Activated CD8-positive, alpha-beta memory T cell treated with anti-CD3 and anti-CD28 coated beads, Interleukin-2, amount 50 U/mL, for 24 hours (primary cell): ENCODE data around the gene PMF1.

Experiments used
- DNase-seq: peaks from one replicate; pipeline ENCODE4 v3.0.0-alpha.2; 2020; ENCODE audit errors: extremely low read depth

Gene PMF1

GRCh38 chr1:156236164-156236563, 23.4 kb downstream of the PMF1 start:
- no peak for DNase-seq

- no peak for DNase-seq
These were observed 25.4 kb downstream of the PMF1 start for GRCh38 chr1:156238248-156238647.

DNA sequence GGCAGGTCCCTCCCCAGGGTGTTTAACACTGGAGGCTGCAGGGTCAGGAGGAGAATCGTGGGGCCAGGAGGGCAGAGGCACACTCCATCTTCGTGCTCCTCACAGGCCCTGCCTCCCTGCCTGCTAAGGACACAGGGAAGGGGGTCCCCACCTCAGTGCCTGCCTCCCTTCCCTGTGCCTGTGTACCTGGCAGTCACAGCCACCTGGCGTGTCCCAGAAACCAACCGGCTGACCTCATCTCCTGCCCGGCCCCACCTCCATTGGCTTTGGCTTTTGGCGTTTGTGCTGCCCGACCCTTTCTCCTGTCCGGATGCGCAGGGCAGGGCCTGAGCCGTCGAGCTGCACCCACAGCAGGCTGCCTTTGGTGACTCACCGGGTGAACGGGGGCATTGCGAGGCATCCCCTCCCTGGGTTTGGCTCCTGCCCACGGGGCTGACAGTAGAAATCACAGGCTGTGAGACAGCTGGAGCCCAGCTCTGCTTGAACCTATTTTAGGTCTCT, 28.6 kb downstream of the PMF1 start:
- no peak for DNase-seq

GRCh38 chr1:156241926-156242325, 29.1 kb downstream of the PMF1 start, which contains the start of gene BGLAP:
TSS of gene BGLAP (plus strand) at chr1:156242184. CDS start at chr1:156242232, 48 bp downstream.
- DNase-seq = no peak

- no peak for DNase-seq
These were observed 29.9 kb downstream of the PMF1 start for GRCh38 chr1:156242738-156243137.

DNA sequence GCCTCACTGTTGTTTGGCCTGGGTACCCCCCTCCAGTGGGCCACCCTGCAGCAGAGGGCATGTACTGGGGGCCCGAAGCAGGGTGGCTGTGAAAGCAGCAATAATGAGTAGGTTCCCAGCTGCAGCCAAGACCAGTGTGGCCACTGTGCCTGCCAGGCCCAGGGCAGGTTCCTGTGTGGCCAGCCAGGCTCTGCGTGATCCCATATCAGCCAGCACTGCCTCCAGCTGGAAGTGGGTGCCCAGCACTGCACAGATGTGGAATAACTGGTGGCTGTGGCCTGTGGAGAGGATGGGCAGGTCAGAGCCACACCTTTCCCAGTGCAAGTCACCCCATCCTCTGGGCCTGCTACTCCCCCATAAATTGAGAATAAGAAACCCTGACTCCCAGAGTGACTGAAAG, 31.3 kb downstream of the PMF1 start:
- DNase-seq = no peak

GRCh38 chr1:156244712-156245111, 31.9 kb downstream of the PMF1 start:
- no peak for DNase-seq

DNA sequence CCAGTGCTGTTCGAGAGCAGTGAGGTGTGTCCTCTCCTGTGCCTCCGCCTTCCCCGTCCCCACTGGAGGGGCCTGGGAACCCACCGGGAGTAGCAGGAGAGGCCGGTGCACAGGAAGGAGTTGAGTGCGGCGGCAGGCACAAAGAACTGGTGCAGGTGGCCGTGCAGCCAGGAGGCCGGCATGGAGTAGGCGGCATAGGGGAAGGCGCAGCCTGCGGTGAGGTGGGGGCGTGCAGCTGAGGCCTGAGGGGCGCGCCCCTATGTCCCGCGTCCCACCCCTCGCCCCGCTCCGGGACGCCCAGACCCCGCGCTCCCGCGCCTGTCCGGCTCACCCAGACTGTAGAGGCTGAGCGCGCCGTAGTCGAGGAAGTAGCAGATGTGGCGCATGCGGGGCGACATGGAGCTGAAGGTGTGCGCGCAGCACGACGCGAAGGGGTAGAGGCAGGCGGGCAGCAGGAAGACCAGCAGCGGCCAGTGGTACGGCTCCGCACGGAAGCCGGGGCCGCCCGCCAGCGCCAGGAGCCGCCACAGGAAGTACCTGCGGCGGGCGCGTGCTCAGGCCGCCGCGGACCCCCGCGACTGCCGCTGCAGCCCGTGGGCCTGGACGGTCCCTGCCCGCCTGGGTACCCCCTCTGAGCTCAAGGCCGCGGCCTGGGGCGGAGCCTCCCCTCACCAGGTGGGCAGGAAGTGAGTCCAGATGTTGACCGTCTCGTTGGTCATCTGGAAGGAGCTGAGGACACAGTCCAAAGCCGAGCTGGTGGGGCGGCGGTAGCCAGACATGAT, 32.8 kb downstream of the PMF1 start:
- DNase-seq = no peak

GRCh38 chr1:156246241-156246780, 33.5 kb downstream of the PMF1 start:
- no peak for DNase-seq

GRCh38 chr1:156246781-156247459, 34.1 kb downstream of the PMF1 start:
- no peak for DNase-seq

DNA sequence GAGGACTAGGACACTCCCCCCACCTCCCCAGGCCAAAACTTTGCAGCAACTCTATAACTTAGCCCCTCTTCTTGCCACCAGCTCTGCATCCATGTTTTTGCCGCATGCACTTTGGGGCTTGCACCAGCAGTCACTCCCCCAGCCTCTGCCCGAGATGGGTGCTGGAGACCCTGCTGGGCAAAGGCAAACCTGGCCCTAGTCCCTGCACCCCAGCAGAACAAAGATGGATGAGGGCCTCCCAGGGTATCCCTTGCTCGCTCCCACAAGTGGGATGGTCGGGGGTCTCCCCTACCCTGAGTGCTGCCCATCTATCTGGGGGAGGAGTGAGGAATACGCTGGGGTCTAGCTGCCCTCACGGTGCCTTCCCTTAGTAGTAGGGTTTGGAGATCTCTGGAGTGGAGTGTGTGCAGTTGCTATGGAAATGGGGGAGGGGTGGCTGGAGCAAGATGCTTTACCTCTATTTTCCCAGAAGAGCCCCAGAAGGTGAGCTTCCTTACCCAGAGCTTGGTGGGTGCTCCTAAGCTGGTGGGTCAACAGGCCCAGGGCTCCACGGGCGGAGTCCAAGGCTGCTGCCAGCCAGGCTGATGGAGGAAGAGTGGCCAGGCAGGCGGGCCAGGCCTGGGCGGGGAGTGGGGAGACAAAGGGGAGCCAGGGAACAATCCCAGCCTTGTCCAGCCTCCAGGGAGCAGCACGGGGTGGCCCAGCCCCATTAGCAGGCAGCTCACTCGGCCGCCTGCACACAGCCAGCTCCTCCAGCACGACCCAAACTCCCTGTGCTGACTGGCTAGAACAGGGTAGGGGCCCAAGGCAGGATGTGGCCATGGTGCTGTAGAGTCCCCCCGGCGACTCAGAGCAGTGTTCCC, 34.9 kb downstream of the PMF1 start, which contains the start of gene PAQR6:
Gene PAQR6, minus strand, starts transcription at position 597 of the 863 bp plus-strand sequence. CDS start 1,325 bp downstream, outside the sequence.
- DNase-seq = no peak

DNA sequence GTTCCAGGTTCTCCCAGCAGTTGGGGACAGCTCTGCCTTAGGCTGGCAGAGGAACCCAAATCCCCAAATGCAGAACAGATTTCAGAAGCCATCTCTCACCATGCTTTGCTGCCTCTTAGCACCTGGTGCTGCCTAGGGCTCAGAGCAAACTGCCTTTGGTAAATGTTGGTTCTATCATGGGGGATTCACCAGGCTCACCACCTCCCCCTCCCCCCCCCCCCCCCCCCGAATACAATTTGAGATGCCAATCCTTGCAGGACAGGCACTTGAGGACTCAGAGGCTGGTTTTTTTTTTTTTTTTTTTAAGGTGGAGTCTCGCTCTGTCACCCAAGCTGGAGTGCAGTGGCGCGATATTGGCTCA, 35.5 kb downstream of the PMF1 start:
- no peak for DNase-seq

- DNase-seq = no peak
These were observed 36.8 kb downstream of the PMF1 start for GRCh38 chr1:156249593-156249992.

DNA sequence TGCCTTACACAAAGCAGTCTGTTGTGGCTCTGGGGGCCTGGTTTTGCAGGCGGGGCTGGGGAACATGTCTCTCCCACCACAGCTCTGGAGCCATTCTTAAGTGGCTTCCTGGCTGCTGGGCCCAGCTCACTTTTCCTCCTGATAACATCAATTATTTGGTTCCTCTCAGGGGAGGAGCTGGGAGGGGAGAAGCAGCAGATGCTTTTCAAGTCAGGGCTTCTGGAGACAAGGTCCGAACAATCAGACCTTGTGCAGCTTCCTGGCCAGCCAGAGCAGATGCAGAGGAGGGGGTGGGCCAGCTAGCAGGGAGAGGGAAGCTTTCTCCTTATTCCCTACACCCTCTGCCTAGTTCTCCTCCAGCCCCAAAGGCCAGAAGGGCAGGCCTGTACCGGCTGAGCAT, 38.7 kb downstream of the PMF1 start:
- DNase-seq = no peak

- no peak for DNase-seq
These were observed 40.8 kb downstream of the PMF1 start for GRCh38 chr1:156253634-156254033.

GRCh38 chr1:156257711-156258110, 44.9 kb downstream of the PMF1 start:
- DNase-seq = no peak

- no peak for DNase-seq
These were observed 46.1 kb downstream of the PMF1 start for GRCh38 chr1:156258859-156259258.

- DNase-seq = no peak
These were observed 47.0 kb downstream of the PMF1 start for GRCh38 chr1:156259805-156260204.

DNA sequence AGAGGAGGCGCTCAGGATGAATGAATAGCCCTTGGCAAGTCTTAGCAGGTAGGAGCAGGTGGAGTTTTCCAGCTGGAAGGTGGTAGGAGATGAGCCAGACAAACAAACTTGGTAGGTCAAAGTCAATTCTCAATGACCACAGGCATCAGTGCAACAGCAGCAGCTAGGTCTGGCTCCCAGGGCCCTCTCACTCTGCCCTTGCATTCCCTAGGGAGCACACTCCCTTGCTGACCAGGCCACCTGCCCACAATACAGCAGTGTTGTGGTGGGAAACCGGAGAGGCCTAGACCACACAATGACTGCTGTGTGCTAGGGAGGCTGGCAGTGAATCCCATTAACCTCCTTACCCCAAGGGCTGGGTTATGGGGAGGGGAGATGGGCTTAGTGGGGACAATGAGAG, 48.1 kb downstream of the PMF1 start:
- DNase-seq = no peak

- no peak for DNase-seq
These were observed 49.9 kb downstream of the PMF1 start for GRCh38 chr1:156262461-156263287.

- no peak for DNase-seq
These were observed 50.5 kb downstream of the PMF1 start for GRCh38 chr1:156263288-156263655.
